Gastrocnemius medialis (tissue), 4 donors: ENCODE measurements around the gene MEIS3. TPM values are rescaled to one million over a fixed set of nuclear protein-coding genes. Genes with fewer than 3 reads are reported as not detected.

Source experiments
- ATAC-seq, 2 donors: fragments of 150-250 bp; one replicate each; pipeline ENCODE4 v1.9.1; 2016
- DNase-seq, 2 donors: peaks; one replicate each; pipeline ENCODE4 v3.0.0-alpha.2; 2019
- H3K27ac ChIP-seq, 4 donors: fragments of 200-600 bp; sonication (generic); 1 replicate in 1 of 4; 2 replicates in 3 of 4; pipeline ENCODE4 v1.5.1; 2016 to 2018; ENCODE audit warnings: mild to moderate bottlenecking in 2 of 4, moderate library complexity in 1 of 4
- H3K27me3 ChIP-seq, 3 donors: fragments of 200-600 bp; sonication (generic) in 2 of 3; 1 replicate in 1 of 3; 2 replicates in 2 of 3; pipeline versions ENCODE4 v1.5.1 to v1.6.0; 2016 to 2019; ENCODE audit warnings: mild to moderate bottlenecking in 1 of 3, moderate library complexity in 1 of 3
- H3K36me3 ChIP-seq, 2 donors: fragments of 200-600 bp; sonication (generic) in 1 of 2; one replicate each; pipeline ENCODE4 v1.5.1; 2017 to 2018
- H3K4me1 ChIP-seq, 2 donors: fragments of 200-600 bp; sonication (generic) in 1 of 2; one replicate each; pipeline ENCODE4 v1.5.1; 2016 to 2017; ENCODE audit warnings: mild to moderate bottlenecking in 2 of 2
- H3K4me3 ChIP-seq, 4 donors: fragments of 200-600 bp; sonication (generic) in 3 of 4; 1 replicate in 1 of 4; 2 replicates in 3 of 4; pipeline ENCODE4 v1.5.1; 2016 to 2019; ENCODE audit warnings: mild to moderate bottlenecking in 2 of 4
- H3K9me3 ChIP-seq, 3 donors: fragments of 200-600 bp; sonication (generic) in 2 of 3; 1 replicate in 1 of 3; 2 replicates in 2 of 3; pipeline ENCODE4 v1.5.1; 2016 to 2019
- POLR2A ChIP-seq, 2 donors: fragments of 450-650 bp; IDR thresholded peaks; one replicate each; pipeline ENCODE4 v1.6.1; 2017; ENCODE audit warnings: antibody characterized with exemption in 2 of 2, mild to moderate bottlenecking in 2 of 2, moderate library complexity in 2 of 2
- in situ Hi-C, 4 donors: fragments of 200-750 bp; cut with MboI; loops; one replicate each; pipeline versions ENCODE4 v1.15.0 to v1.8.0; 2017; ENCODE audit warnings: low sequenced_read_pairs in 4 of 4
- intact Hi-C: fragments of 100-400 bp; cut with DNase I; formaldehyde crosslinking; loops from one replicate; pipeline ENCODE4 v1.15.1; 2023; ENCODE audit warnings: low total_unique reads
- total RNA-seq, 4 donors: library from RNA; depleted of rRNA; stranded (reverse); fragments of >200 nt; gene quantifications; one replicate each; pipeline versions ENCODE4 v1.1.0 to v1.2.3, GENCODE V29; 2016
- TF ChIP-seq, protein P1 (sequence below), 5 experiments: fragments of 450-650 bp in 3 of 5; fragments of 200-600 bp in 2 of 5; sonication (generic) in 2 of 5; IDR thresholded peaks in 4 of 5; conservative IDR thresholded peaks in 1 of 5; 1 replicate in 4 of 5; 2 replicates in 1 of 5; pipeline ENCODE4 v1.5.1; 2016 to 2019; ENCODE audit warnings: antibody characterized with exemption in 5 of 5, mild to moderate bottlenecking in 3 of 5, moderate library complexity in 3 of 5

Gene MEIS3
- total RNA-seq, 4 donors from 2014 or later: 0.24 to 5.4 (median 2.2) TPM

DNA sequence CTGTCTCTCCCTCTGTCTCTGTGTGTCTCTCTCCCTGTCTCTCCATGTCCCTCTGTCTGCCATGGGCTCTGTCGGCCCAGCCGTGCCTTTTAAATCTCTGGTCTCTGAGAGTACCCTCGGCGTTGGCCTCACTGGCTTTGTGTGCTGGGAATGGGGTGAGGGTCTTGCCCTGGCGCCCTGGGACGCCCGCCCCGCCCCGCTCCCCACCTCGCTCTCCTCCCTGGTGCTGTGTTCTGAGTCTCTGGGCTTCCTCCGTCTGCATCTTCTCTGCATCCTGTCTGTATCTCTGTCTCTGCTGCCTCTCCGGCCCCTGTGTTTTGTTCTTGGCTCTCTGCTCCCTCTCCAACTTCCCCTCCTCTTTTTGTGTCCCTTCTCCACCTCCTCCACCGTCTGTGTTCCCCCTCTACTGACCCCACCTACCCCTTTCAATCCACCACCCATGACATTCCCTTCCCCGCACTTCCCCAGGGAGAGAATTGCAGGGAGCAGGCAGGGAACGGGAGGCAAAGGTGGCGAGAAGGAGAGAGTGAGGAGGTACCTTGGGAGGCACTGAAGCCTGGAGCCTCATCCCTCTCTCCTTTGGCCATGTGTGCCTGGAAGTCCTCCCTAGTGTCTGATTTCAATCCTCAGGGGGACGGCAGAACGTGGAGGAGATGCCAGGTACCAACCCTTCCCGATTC, 4.0 kb upstream of the MEIS3 start:
- Histone ChIP-seq H3K27ac (no peak overlapping the region), H3K36me3 (no peaks in the 10 kb centered on the region), H3K4me1 (peaks cover 2 to 9% of the 10 kb centered on the region in 2 donors), H3K4me3 (no peak overlapping the region), H3K9me3 (no peaks in the 10 kb centered on the region), H3K27me3 (peaks cover 61 to 82% (median 63%) of the 10 kb centered on the region in 3 donors)
- intact Hi-C loops: no loop called here
- ATAC-seq: no peak
- in situ Hi-C loops: no loop called here
- no peak for TF ChIP-seq POLR2A (IDR thresholded peaks at IDR 0.05)
- TF ChIP-seq, protein P1, sequence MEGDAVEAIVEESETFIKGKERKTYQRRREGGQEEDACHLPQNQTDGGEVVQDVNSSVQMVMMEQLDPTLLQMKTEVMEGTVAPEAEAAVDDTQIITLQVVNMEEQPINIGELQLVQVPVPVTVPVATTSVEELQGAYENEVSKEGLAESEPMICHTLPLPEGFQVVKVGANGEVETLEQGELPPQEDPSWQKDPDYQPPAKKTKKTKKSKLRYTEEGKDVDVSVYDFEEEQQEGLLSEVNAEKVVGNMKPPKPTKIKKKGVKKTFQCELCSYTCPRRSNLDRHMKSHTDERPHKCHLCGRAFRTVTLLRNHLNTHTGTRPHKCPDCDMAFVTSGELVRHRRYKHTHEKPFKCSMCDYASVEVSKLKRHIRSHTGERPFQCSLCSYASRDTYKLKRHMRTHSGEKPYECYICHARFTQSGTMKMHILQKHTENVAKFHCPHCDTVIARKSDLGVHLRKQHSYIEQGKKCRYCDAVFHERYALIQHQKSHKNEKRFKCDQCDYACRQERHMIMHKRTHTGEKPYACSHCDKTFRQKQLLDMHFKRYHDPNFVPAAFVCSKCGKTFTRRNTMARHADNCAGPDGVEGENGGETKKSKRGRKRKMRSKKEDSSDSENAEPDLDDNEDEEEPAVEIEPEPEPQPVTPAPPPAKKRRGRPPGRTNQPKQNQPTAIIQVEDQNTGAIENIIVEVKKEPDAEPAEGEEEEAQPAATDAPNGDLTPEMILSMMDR (IDR thresholded peaks at IDR 0.05 in 4 of 5, conservative IDR thresholded peaks at IDR 0.05 in 1 of 5): no peak
- no peak for DNase-seq

DNA sequence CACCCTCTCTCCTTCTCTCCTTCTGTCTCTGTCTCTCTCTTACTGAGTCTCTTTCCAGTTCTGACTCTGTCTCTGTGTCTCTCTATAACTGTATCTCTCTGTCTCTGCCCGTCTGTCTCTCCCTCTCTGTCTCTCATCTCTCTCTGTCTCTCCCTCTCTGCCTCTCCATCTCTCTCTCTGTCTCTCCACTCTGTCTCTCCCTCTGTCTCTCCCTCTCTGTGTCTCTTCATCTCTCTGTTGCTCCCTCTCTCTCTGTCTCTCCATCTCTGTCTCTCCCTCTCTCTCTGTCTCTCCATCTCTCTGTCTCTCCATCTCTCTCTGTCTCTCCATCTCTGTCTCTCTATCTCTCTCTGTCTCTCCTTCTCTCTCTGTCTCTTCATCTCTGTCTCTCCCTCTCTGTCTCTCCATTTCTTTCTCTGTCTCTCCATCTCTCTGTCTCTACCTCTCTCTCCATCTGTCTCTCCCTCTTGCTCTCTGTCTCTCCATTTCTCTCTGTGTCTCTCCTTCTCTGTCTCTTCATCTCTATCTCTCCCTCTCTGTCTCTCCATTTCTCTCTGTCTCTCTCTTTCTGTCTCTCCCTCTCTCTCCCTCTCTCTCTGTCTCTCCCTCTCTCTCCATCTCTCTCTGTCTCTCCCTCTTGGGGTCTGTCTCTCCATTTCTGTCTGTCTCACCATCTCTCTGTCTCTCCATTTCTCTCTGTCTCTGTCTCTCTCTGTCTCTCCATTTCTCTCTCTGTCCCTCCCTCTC, 3.3 kb upstream of the MEIS3 start:
- Histone ChIP-seq H3K27ac (no peak overlapping the region), H3K9me3 (no peaks in the 10 kb centered on the region), H3K4me3 (no peak overlapping the region), H3K27me3 (peaks cover 64 to 88% (median 67%) of the 10 kb centered on the region in 3 donors), H3K36me3 (no peaks in the 10 kb centered on the region), H3K4me1 (peaks cover 1 to 8% of the 10 kb centered on the region in 2 donors)
- intact Hi-C loops: no loop called here
- ATAC-seq: no peak
- TF ChIP-seq, protein P1 (IDR thresholded peaks at IDR 0.05 in 4 of 5, conservative IDR thresholded peaks at IDR 0.05 in 1 of 5): no peak
- TF ChIP-seq POLR2A (IDR thresholded peaks at IDR 0.05): no peak
- DNase-seq: no peak
- in situ Hi-C loops: no loop called here

DNA sequence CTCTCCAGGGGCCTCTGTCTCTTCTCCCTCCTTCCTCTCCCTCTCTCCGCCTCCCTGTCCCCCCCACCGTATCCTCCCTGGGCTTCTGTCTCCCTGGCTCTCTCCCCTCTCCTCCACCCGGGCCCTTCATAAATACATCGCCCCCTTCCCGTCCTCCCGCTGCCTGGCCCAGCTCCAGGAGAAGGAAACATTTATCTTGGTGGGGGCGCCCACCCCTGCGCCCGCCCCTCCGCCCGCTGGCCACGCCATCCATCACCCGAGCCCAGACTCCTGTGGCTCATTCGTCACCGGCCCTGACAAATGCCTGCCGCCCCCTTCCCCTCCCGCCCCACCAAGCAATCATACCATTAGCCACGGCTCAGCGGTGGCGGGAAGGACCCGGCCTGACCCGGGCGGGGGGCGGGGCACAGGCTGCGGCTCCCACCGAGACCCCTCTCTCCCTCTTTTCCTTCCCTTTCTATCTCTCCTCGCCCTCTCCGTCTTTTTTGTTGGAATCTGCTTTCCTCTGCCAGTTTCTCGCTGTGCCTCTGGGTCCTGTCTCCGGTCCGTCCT, 2.6 kb upstream of the MEIS3 start:
- H3K4me3 ChIP-seq: no peak overlapping the region
- H3K36me3 ChIP-seq: no peaks in the 10 kb centered on the region
- DNase-seq (no peak), ATAC-seq (no peak)
- in situ Hi-C loops (no loop called here), intact Hi-C loops (no loop called here)
- no peak overlapping the region for H3K27ac ChIP-seq
- H3K9me3 ChIP-seq: no peaks in the 10 kb centered on the region
- TF ChIP-seq, protein P1 (IDR thresholded peaks at IDR 0.05 in 4 of 5, conservative IDR thresholded peaks at IDR 0.05 in 1 of 5): no peak
- no peak for TF ChIP-seq POLR2A (IDR thresholded peaks at IDR 0.05)
- H3K27me3 ChIP-seq: peaks cover 70 to 90% (median 74%) of the 10 kb centered on the region in 3 donors
- H3K4me1 ChIP-seq: peaks cover 0 to 10% of the 10 kb centered on the region in 2 donors

DNA sequence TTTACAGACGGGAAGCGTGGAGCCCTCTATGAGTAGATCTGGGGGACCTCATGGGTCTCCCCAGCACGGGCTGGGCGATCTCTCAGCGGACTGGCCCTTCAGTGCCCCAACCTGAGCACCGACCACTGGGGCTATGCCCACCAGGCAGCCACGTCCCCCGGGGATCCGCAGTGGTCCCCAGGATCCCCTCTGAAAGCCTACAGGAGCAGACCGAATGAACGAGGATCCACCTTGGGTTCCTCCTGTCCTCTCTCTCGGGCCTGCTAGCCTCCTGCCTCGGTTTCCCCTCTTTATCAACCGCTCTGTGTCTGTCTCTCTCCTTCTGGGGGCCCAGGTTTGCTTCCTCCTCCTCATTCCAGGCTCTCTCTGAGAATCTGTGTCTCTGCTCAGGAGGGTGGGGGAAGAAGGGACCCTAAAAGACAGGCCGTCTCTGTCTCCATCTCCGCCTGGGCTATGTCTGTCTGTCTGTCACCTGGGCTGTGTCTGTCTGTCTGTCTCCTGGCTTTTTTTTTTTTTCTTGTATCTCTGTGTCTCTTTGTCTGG, 2.0 kb upstream of the MEIS3 start:
- ATAC-seq (no peak), DNase-seq (no peak)
- intact Hi-C loops (no loop called here), in situ Hi-C loops (no loop called here)
- Histone ChIP-seq H3K36me3 (no peaks in the 10 kb centered on the region), H3K27me3 (peaks cover 76 to 94% (median 80%) of the 10 kb centered on the region in 3 donors), H3K27ac (no peak overlapping the region), H3K9me3 (no peaks in the 10 kb centered on the region), H3K4me1 (peaks cover 0 to 10% of the 10 kb centered on the region in 2 donors), H3K4me3 (no peak overlapping the region)
- TF ChIP-seq, protein P1 (IDR thresholded peaks at IDR 0.05 in 4 of 5, conservative IDR thresholded peaks at IDR 0.05 in 1 of 5): no peak
- no peak for TF ChIP-seq POLR2A (IDR thresholded peaks at IDR 0.05)
